H1 (cell line): ENCODE results near the gene FKRP. TPM values are rescaled to one million over a fixed set of nuclear protein-coding genes. Genes with fewer than 3 reads are reported as not detected.

Experiments used
- CTCF ChIA-PET: fragments of 300-600 bp; sonication (Branson Sonifier 250); formaldehyde crosslinking; loops from one replicate; lab custom pipeline; 2021; ENCODE audit not compliant: partially characterized antibody; lab: Charles Lee
- POLR2A ChIA-PET: fragments of 300-600 bp; sonication (Branson Sonifier 250); formaldehyde crosslinking; loops from one replicate; lab custom pipeline; 2021; ENCODE audit warnings: inconsistent platforms; ENCODE audit not compliant: partially characterized antibody; lab: Charles Lee
- DNase-seq, 2 experiments: peaks; one replicate each; pipeline versions ENCODE4 v3.0.0 to v3.0.0-alpha.2; 2010 to 2022; ENCODE audit warnings: low spot score in 2 of 2, low read depth in 1 of 2, mixed read lengths in 1 of 2
- FAIRE-seq: peaks from 2 replicates; lab custom pipeline; 2011; peaks lifted over from hg19 to GRCh38; lab: Jason Lieb, UNC
- H2AFZ ChIP-seq: 2 replicates; pipeline ENCODE4 v1.8.1; 2012; ENCODE audit warnings: low read length, inconsistent platforms
- H2AK5ac ChIP-seq: 2 replicates; pipeline ENCODE4 v1.6.1; 2013; ENCODE audit warnings: low read depth, low read length
- H2BK120ac ChIP-seq: replicated peaks from 2 replicates; pipeline ENCODE3; 2013; ENCODE audit warnings: low read depth, low read length, inconsistent platforms
- H2BK12ac ChIP-seq: 2 replicates; pipeline ENCODE4 v1.6.1; 2013; ENCODE audit warnings: low read depth, low read length
- H2BK15ac ChIP-seq: 2 replicates; pipeline ENCODE4 v1.6.1; 2013; ENCODE audit warnings: low read length
- H2BK20ac ChIP-seq: 2 replicates; pipeline ENCODE4 v1.6.1; 2013; ENCODE audit warnings: low read length
- H2BK5ac ChIP-seq: 2 replicates; pipeline ENCODE4 v1.6.1; 2013; ENCODE audit warnings: low read depth, low read length
- H3K14ac ChIP-seq: 2 replicates; pipeline ENCODE4 v1.6.1; 2013; ENCODE audit warnings: inconsistent platforms; ENCODE audit not compliant: insufficient read length
- H3K18ac ChIP-seq: 2 replicates; pipeline ENCODE4 v1.6.1; 2013; ENCODE audit warnings: low read length; ENCODE audit errors: extremely low read depth
- H3K23ac ChIP-seq: 2 replicates; pipeline ENCODE4 v1.6.1; 2013; ENCODE audit warnings: inconsistent platforms; ENCODE audit not compliant: insufficient read length
- H3K23me2 ChIP-seq: 2 replicates; pipeline ENCODE4 v1.6.1; 2013; ENCODE audit warnings: low read depth, low read length
- H3K27ac ChIP-seq: 2 replicates; pipeline ENCODE4 v1.6.1; 2011; ENCODE audit warnings: low read depth, low read length, inconsistent platforms
- H3K27me3 ChIP-seq, 4 experiments: replicated peaks in 1 of 4; 1 replicate in 1 of 4; 2 replicates in 3 of 4; pipeline versions ENCODE4 v1.6.1 to v1.8.1; 2011 to 2013; ENCODE audit warnings: low read length in 3 of 4, mild to moderate bottlenecking in 3 of 4, inconsistent platforms in 2 of 4, mixed read lengths in 2 of 4, moderate library complexity in 1 of 4; ENCODE audit not compliant: control insufficient read depth in 3 of 4, insufficient read depth in 3 of 4; ENCODE audit errors: extremely low read depth in 1 of 4
- H3K36me3 ChIP-seq, 4 experiments: 2 replicates each; pipeline versions ENCODE4 v1.6.1 to v1.8.1; 2011 to 2013; ENCODE audit warnings: mild to moderate bottlenecking in 4 of 4, low read length in 3 of 4, moderate library complexity in 2 of 4, control low read depth in 1 of 4, inconsistent platforms in 1 of 4; ENCODE audit not compliant: insufficient read depth in 4 of 4, control insufficient read depth in 2 of 4
- H3K4ac ChIP-seq: replicated peaks from 2 replicates; pipeline ENCODE3; 2013; ENCODE audit warnings: low read length, low read depth, mixed read lengths, inconsistent platforms; ENCODE audit not compliant: insufficient read length
- H3K4me1 ChIP-seq, 4 experiments: replicated peaks in 1 of 4; 1 replicate in 1 of 4; 2 replicates in 3 of 4; pipeline versions ENCODE4 v1.6.1 to v1.8.1; 2011 to 2013; ENCODE audit warnings: low read length in 3 of 4, inconsistent platforms in 2 of 4, mixed read lengths in 1 of 4; ENCODE audit not compliant: insufficient read depth in 4 of 4, control insufficient read depth in 3 of 4
- H3K4me2 ChIP-seq, 2 experiments: 2 replicates each; pipeline versions ENCODE4 v1.6.1 to v1.8.1; 2011 to 2013; ENCODE audit warnings: low read depth in 2 of 2, low read length in 2 of 2, control low read depth in 1 of 2, inconsistent platforms in 1 of 2, mild to moderate bottlenecking in 1 of 2; ENCODE audit not compliant: insufficient read depth in 1 of 2
- H3K4me3 ChIP-seq, 4 experiments: fragments of 200-600, 300-600 bp in 1 of 4; sonication (generic), shearing (Covaris generic), sonication (Bioruptor Twin) in 1 of 4; 2 replicates each; pipeline versions ENCODE4 v1.5.1 to v1.8.1; 2011 to 2016; ENCODE audit warnings: low read length in 4 of 4, low read depth in 3 of 4, control low read depth in 2 of 4, inconsistent platforms in 2 of 4, mild to moderate bottlenecking in 2 of 4, mixed read lengths in 1 of 4, moderate library complexity in 1 of 4; ENCODE audit not compliant: insufficient read depth in 2 of 4; ENCODE audit errors: extremely low read depth in 1 of 4
- H3K56ac ChIP-seq: replicated peaks from 2 replicates; pipeline ENCODE3; 2013; ENCODE audit warnings: low read depth, mild to moderate bottlenecking, mixed read lengths, low read length, inconsistent platforms; ENCODE audit not compliant: insufficient read length
- H3K79me1 ChIP-seq: 2 replicates; pipeline ENCODE4 v1.6.1; 2013; ENCODE audit warnings: low read depth, low read length, control low read depth
- H3K79me2 ChIP-seq, 2 experiments: 2 replicates each; pipeline versions ENCODE4 v1.6.1 to v1.8.1; 2012 to 2013; ENCODE audit warnings: low read length in 2 of 2, mild to moderate bottlenecking in 2 of 2, inconsistent platforms in 1 of 2; ENCODE audit not compliant: insufficient read depth in 2 of 2, control insufficient read depth in 1 of 2
- H3K9ac ChIP-seq, 4 experiments: replicated peaks in 1 of 4; 1 replicate in 1 of 4; 2 replicates in 3 of 4; pipeline versions ENCODE4 v1.6.1 to v1.8.1; 2011 to 2013; ENCODE audit warnings: low read depth in 3 of 4, low read length in 3 of 4, control low read depth in 2 of 4, mild to moderate bottlenecking in 2 of 4, moderate library complexity in 2 of 4, inconsistent platforms in 1 of 4; ENCODE audit errors: extremely low read depth in 1 of 4
- H3K9me3 ChIP-seq, 2 experiments: 2 replicates each; pipeline versions ENCODE4 v1.6.1 to v1.8.1; 2012 to 2013; ENCODE audit warnings: mild to moderate bottlenecking in 2 of 2, moderate library complexity in 2 of 2, control low read depth in 1 of 2, inconsistent platforms in 1 of 2, low read depth in 1 of 2, low read length in 1 of 2, mixed read lengths in 1 of 2; ENCODE audit not compliant: insufficient read depth in 2 of 2
- H4K20me1 ChIP-seq, 2 experiments: replicated peaks in 1 of 2; 2 replicates each; pipeline versions ENCODE3 to v1.8.1; 2011 to 2013; ENCODE audit warnings: inconsistent platforms in 2 of 2, low read length in 2 of 2, mild to moderate bottlenecking in 1 of 2; ENCODE audit not compliant: insufficient read depth in 2 of 2, control insufficient read depth in 1 of 2
- H4K5ac ChIP-seq: 2 replicates; pipeline ENCODE4 v1.6.1; 2013; ENCODE audit warnings: low read length, low read depth, mixed read lengths, inconsistent platforms; ENCODE audit not compliant: insufficient read length
- H4K8ac ChIP-seq: 2 replicates; pipeline ENCODE4 v1.8.0; 2013; ENCODE audit warnings: mild to moderate bottlenecking, moderate library complexity, low read length, inconsistent platforms; ENCODE audit not compliant: insufficient read depth; ENCODE audit errors: extremely low read depth
- H4K91ac ChIP-seq: replicated peaks from 2 replicates; pipeline ENCODE3; 2013; ENCODE audit warnings: low read length, mixed read lengths, inconsistent platforms; ENCODE audit not compliant: insufficient read length
- EP300 ChIP-seq, 2 experiments: IDR thresholded peaks; 1 replicate in 1 of 2; 2 replicates in 1 of 2; pipeline ENCODE4 v1.6.1; 2011 to 2012; ENCODE audit warnings: low read depth in 2 of 2, low read length in 2 of 2, mild to moderate bottlenecking in 2 of 2, borderline replicate concordance in 1 of 2, inconsistent platforms in 1 of 2, moderate library complexity in 1 of 2
- FOSL1 ChIP-seq: IDR thresholded peaks from 2 replicates; pipeline ENCODE4 v1.6.1; 2011; ENCODE audit warnings: mild to moderate bottlenecking, low read depth, low read length, moderate library complexity; ENCODE audit not compliant: insufficient read depth
- GABPA ChIP-seq: IDR thresholded peaks from 2 replicates; pipeline ENCODE4 v1.6.1; 2011; ENCODE audit warnings: mild to moderate bottlenecking, low read length, moderate library complexity, borderline replicate concordance; ENCODE audit not compliant: insufficient read depth
- GTF2F1 ChIP-seq: IDR thresholded peaks from 2 replicates; pipeline ENCODE4 v1.6.1; 2012; ENCODE audit warnings: low read depth, low read length, improper control_type of control experiment, borderline replicate concordance
- JUN ChIP-seq: IDR thresholded peaks from 2 replicates; pipeline ENCODE4 v1.6.1; 2011; ENCODE audit warnings: low read depth, mild to moderate bottlenecking, improper control_type of control experiment, low read length
- RBBP5 ChIP-seq: IDR thresholded peaks from 2 replicates; pipeline ENCODE4 v1.7.1; 2012; ENCODE audit warnings: low read depth, mild to moderate bottlenecking, inconsistent platforms, low read length, moderate library complexity, borderline replicate concordance
- SIN3A ChIP-seq, 2 experiments: IDR thresholded peaks in 1 of 2; conservative IDR thresholded peaks in 1 of 2; 2 replicates each; pipeline ENCODE4 v1.6.1; 2011 to 2012; ENCODE audit warnings: low read length in 2 of 2, improper control_type of control experiment in 1 of 2, low read depth in 1 of 2, mild to moderate bottlenecking in 1 of 2
- SIX5 ChIP-seq: IDR thresholded peaks from 2 replicates; pipeline ENCODE4 v1.6.1; 2011; ENCODE audit warnings: mild to moderate bottlenecking, low read depth, low read length
- SP2 ChIP-seq: IDR thresholded peaks from 2 replicates; pipeline ENCODE4 v1.6.1; 2012; ENCODE audit warnings: mild to moderate bottlenecking, low read length, inconsistent platforms
- TAF7 ChIP-seq: optimal IDR thresholded peaks from 2 replicates; pipeline ENCODE3; 2011; ENCODE audit warnings: low read depth, mild to moderate bottlenecking, inconsistent platforms, low read length, moderate library complexity, borderline replicate concordance
- WGBS, 2 experiments: shearing (Covaris generic) in 1 of 2; methylation state at CpG; one replicate each; pipeline versions ENCODE4 v1.1.6 to v1.1.7; 2013 to 2015; ENCODE audit warnings: low lambda C conversion rate in 2 of 2, mixed read lengths in 2 of 2, inconsistent platforms in 1 of 2, low coverage in 1 of 2, missing lambda C conversion rate in 1 of 2; ENCODE audit not compliant: insufficient replicate concordance in 2 of 2, insufficient coverage in 1 of 2, insufficient read length in 1 of 2; ENCODE audit errors: extremely low coverage in 1 of 2, missing lambda C conversion rate in 1 of 2; 5-methylcytosine and 5-hydroxymethylcytosine counted together
- polyA plus RNA-seq, 7 experiments: library from polyadenylated mRNA; depleted of rRNA in 3 of 7; stranded (reverse) in 5 of 7; unstranded in 2 of 7; fragments of >200 nt in 5 of 7; fragments of 200-250 nt in 2 of 7; gene quantifications; 1 replicate in 5 of 7; 2 replicates in 1 of 7; 4 replicates in 1 of 7; pipeline versions ENCODE4 v1.2.1 to v1.2.3, GENCODE V29; 2011 to 2013; ENCODE audit warnings: missing spikeins in 2 of 7, mixed read lengths in 2 of 7
- total RNA-seq: library from RNA; stranded (reverse); fragmentation: NEBNext Ultra II Directional; extraction: Animal tissue kit (Norgen Biotek cat#: 25700); gene quantifications from 2 replicates; pipeline ENCODE4 v1.2.1, GENCODE V29; 2021

FKRP gene
- total and polyA plus RNA-seq, 2 of the 8 experiments (the other 6 are each of a cell fraction or from before 2014, with no cell fraction given): 17.1 to 24.4 TPM

GRCh38 chr19:46788262-46788967 lies 42.6 kb downstream of the FKRP start, which contains the start of gene SLC1A5:
TSS of gene SLC1A5 (minus strand) at chr19:46788594. CDS start at chr19:46787965, 629 bp downstream.
- H4K8ac ChIP-seq: no peak within 1 kb of the TSS; the same call in none of the 2 replicates
- H3K23ac ChIP-seq: no peak within 1 kb of the TSS
- H2AFZ ChIP-seq: no peak within 1 kb of the TSS; the same call in 1 of the 2 replicates
- peaks cover 6 to 17% (median 10%) of the 10 kb centered on the region in 4 experiments; a peak in 6 of 7 replicates for H3K4me1 ChIP-seq
- peak within 1 kb of the TSS; percentile 95 for H3K18ac ChIP-seq
- H3K4me3 ChIP-seq: peak within 1 kb of the TSS; percentile 78 to 96 (median 90)
- POLR2A ChIA-PET: interaction anchor here (0.6 to 18.4 kb wide), 42 partner anchors 9 to 369 kb away, joined by 3 to 333 read pairs (median 6); partner anchors contain the start of genes AP2S1, ARHGAP35 and DACT3
- WGBS, 2 experiments: 3% methylated on average over 45 of the region's 46 CpGs; no CpG with 5 or more reads in 1 of the 2 experiments
- H4K91ac ChIP-seq: peak within 1 kb of the TSS; percentile 57
- H3K79me1 ChIP-seq: peaks cover 2% of the 10 kb centered on the region; the same call in 1 of the 2 replicates
- H2BK12ac ChIP-seq: peak within 1 kb of the TSS; percentile 75
- CTCF ChIA-PET: interaction anchor here (1.4 to 2.4 kb wide), 4 partner anchors 21 to 202 kb away, joined by 5 to 8 read pairs (median 7); no protein-coding TSS in a partner anchor
- H2BK20ac ChIP-seq: 0 out of 2 replicates have a peak within 1 kb of the TSS, but pooled peaks have one; percentile 43
- peak within 1 kb of the TSS; percentile 67 for H3K56ac ChIP-seq
- H3K9me3 ChIP-seq: no peaks in the 10 kb centered on the region
- H3K9ac ChIP-seq: peak within 1 kb of the TSS; percentile 82 to 93 (median 86)
- H4K5ac ChIP-seq: peak within 1 kb of the TSS; percentile 47
- no peak within 1 kb of the TSS; the same call in 1 of the 2 replicates for H2AK5ac ChIP-seq
- peaks cover 8 to 23% of the 10 kb centered on the region in 2 experiments for H4K20me1 ChIP-seq
- peak within 1 kb of the TSS; percentile 53 for H3K4ac ChIP-seq
- H3K4me2 ChIP-seq: peak within 1 kb of the TSS; percentile 87 to 98
- peaks cover 29 to 50% of the 10 kb centered on the region in 2 experiments for H3K79me2 ChIP-seq
- H3K36me3 ChIP-seq: peaks cover 4 to 22% (median 10%) of the 10 kb centered on the region in 4 experiments; a peak in 7 of 8 replicates
- DNase-seq: peak; percentile 95 to 99
- peak within 1 kb of the TSS; percentile 62 for H2BK5ac ChIP-seq
- H3K14ac ChIP-seq: no peak within 1 kb of the TSS
- H2BK120ac ChIP-seq: peak within 1 kb of the TSS; percentile 64
- H3K27me3 ChIP-seq: no peaks in the 10 kb centered on the region; a peak in 1 of 7 replicates
- H3K23me2 ChIP-seq: peaks cover 15% of the 10 kb centered on the region
- FAIRE-seq: no peak
- H3K27ac ChIP-seq: peak within 1 kb of the TSS; percentile 77; the same call in 1 of the 2 replicates
- peak within 1 kb of the TSS; percentile 90; the same call in 1 of the 2 replicates for H2BK15ac ChIP-seq
- TF ChIP-seq JUN: no peak
- TF ChIP-seq SP2: no peak
- no peak for TF ChIP-seq RBBP5
- TF ChIP-seq GTF2F1: peak; percentile 89
- TF ChIP-seq EP300 (IDR thresholded peaks at IDR 0.05; ENCODE audit: borderline replicate concordance in 1 of 2, low read depth in 2 of 2, low read length in 2 of 2): no peak
- TF ChIP-seq SIN3A (conservative IDR thresholded peaks at IDR 0.05 in 1 of 2, IDR thresholded peaks at IDR 0.05 in 1 of 2; ENCODE audit: low read depth in 1 of 2, low read length in 2 of 2): peak; percentile 91 to 93; a peak in 3 of 4 replicates
- no peak; the same call in 1 of the 2 replicates for TF ChIP-seq SIX5
- no peak for TF ChIP-seq GABPA
- no peak for TF ChIP-seq FOSL1
- peak; percentile 99 for TF ChIP-seq TAF7
